ENCODE data around the gene PGLYRP1. TPM values are rescaled to one million over a fixed set of nuclear protein-coding genes. Genes with fewer than 3 reads are reported as not detected.
A peak's percentile ranks its signal among the peaks of the same experiment; 100 is the strongest.

Gene PGLYRP1
- total RNA-seq, 2 experiments from 2014 or later = not detected

DNA sequence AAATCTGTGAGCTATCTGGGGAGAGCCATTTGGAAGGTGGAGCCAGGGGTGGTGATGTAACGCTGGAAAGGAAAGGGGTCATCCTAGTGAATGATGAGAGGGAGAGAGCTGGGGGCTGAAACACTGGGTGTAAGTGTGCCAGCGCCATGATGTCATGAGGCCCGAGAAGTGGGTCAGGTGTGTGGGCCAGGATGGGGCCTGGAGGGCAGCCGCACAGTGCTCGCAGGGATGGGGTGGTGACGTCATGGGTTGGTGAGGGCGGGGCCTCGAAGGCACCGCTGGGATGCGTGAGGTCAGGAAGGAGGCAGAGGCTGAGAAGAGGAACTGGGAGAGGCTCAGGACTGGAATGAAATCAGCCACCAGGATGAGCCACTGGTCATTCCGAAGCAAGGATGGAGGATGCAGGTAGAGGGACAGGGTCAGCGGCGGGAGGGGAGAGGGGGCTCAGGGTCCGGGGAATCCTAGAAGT is 23.2 kb downstream of the PGLYRP1 start:
- DNase-seq (ENCODE audit: low spot score) = no peak
- no peaks in the 10 kb centered on the region for H3K9me2 ChIP-seq (ENCODE audit: insufficient read depth, low read length)
- H3K36me3 ChIP-seq (ENCODE audit: insufficient read depth, low read length) = peaks cover 6% of the 10 kb centered on the region; the same call in 1 of the 2 replicates
- no peaks in the 10 kb centered on the region for H3K9me3 ChIP-seq (ENCODE audit: low read length)
- peaks cover 8% of the 10 kb centered on the region; the same call in 1 of the 2 replicates for H3K79me2 ChIP-seq (ENCODE audit: insufficient read depth, low read depth, low read length)
- peak overlapping the region; percentile 79; the same call in 1 of the 2 replicates for H3K4me2 ChIP-seq (ENCODE audit: low read length)
- no peak overlapping the region for H3K4me3 ChIP-seq (ENCODE audit: low read depth, low read length, poor library complexity, severe bottlenecking)
- H2AFZ ChIP-seq (ENCODE audit: low read length) = no peak overlapping the region
- H4K20me1 ChIP-seq (ENCODE audit: insufficient read depth, low read length) = no peaks in the 10 kb centered on the region
- intact Hi-C loops (cut with micrococcal nuclease; ENCODE audit: unreplicated experiment) = loop anchor here (5.0 kb wide), 1 partner anchor 72 kb away; no protein-coding TSS in a partner anchor
- no peak overlapping the region for H3K27ac ChIP-seq (ENCODE audit: low read depth, low read length, poor library complexity, severe bottlenecking)
- ChIA-PET CTCF (ENCODE audit: unreplicated experiment) (no interaction called here), POLR2A (no interaction called here)
- TF ChIP-seq, protein P1, sequence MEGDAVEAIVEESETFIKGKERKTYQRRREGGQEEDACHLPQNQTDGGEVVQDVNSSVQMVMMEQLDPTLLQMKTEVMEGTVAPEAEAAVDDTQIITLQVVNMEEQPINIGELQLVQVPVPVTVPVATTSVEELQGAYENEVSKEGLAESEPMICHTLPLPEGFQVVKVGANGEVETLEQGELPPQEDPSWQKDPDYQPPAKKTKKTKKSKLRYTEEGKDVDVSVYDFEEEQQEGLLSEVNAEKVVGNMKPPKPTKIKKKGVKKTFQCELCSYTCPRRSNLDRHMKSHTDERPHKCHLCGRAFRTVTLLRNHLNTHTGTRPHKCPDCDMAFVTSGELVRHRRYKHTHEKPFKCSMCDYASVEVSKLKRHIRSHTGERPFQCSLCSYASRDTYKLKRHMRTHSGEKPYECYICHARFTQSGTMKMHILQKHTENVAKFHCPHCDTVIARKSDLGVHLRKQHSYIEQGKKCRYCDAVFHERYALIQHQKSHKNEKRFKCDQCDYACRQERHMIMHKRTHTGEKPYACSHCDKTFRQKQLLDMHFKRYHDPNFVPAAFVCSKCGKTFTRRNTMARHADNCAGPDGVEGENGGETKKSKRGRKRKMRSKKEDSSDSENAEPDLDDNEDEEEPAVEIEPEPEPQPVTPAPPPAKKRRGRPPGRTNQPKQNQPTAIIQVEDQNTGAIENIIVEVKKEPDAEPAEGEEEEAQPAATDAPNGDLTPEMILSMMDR (conservative IDR thresholded peaks at IDR 0.05; ENCODE audit: low read length) = no peak
- TF ChIP-seq EZH2phosphoT487 (IDR thresholded peaks at IDR 0.05; ENCODE audit: borderline replicate concordance, low read depth, low read length) = no peak
- H3K4me1 ChIP-seq (ENCODE audit: insufficient read depth, low read length, poor library complexity, severe bottlenecking) = peaks cover 19% of the 10 kb centered on the region
- no TSS peak for BruUV-seq (replicated peaks)

DNA sequence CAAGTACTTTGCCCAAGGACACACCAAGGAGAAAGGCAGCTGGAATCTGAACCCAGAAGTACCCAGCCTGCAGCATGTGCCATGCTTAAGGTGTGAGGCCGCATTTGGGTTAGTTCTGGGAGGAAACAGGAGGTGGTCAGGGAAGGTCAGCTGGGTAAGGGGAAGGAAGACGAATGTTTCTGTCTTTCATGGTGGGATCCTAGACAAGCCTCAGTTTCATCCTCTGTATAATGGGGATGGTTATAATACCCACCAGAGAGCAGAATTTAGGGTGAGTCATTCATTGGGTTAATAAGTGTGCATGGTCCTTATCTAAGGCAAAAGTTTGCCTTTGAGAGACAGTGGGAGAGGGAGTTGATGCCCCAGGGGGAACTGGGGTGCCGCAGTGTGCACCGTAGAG is 24.0 kb downstream of the PGLYRP1 start:
- peaks cover 6% of the 10 kb centered on the region; the same call in 1 of the 2 replicates for H3K36me3 ChIP-seq (ENCODE audit: insufficient read depth, low read length)
- no peaks in the 10 kb centered on the region for H3K9me3 ChIP-seq (ENCODE audit: low read length)
- no peak for DNase-seq (ENCODE audit: low spot score)
- ChIA-PET POLR2A (no interaction called here), CTCF (ENCODE audit: unreplicated experiment) (no interaction called here)
- H2AFZ ChIP-seq (ENCODE audit: low read length) = no peak overlapping the region
- H3K79me2 ChIP-seq (ENCODE audit: insufficient read depth, low read depth, low read length) = peaks cover 8% of the 10 kb centered on the region; the same call in 1 of the 2 replicates
- no peak overlapping the region for H3K4me3 ChIP-seq (ENCODE audit: low read depth, low read length, poor library complexity, severe bottlenecking)
- peaks cover 19% of the 10 kb centered on the region for H3K4me1 ChIP-seq (ENCODE audit: insufficient read depth, low read length, poor library complexity, severe bottlenecking)
- no peaks in the 10 kb centered on the region for H4K20me1 ChIP-seq (ENCODE audit: insufficient read depth, low read length)
- no peak overlapping the region for H3K4me2 ChIP-seq (ENCODE audit: low read length)
- H3K27ac ChIP-seq (ENCODE audit: low read depth, low read length, poor library complexity, severe bottlenecking) = no peak overlapping the region
- no TSS peak for BruUV-seq (replicated peaks)
- TF ChIP-seq, protein P1 (conservative IDR thresholded peaks at IDR 0.05; ENCODE audit: low read length) = no peak
- no peak for TF ChIP-seq EZH2phosphoT487 (IDR thresholded peaks at IDR 0.05; ENCODE audit: borderline replicate concordance, low read depth, low read length)
- intact Hi-C loops (cut with micrococcal nuclease; ENCODE audit: unreplicated experiment) = loop anchor here (5.0 kb wide), 1 partner anchor 72 kb away; no protein-coding TSS in a partner anchor
- H3K9me2 ChIP-seq (ENCODE audit: insufficient read depth, low read length) = no peaks in the 10 kb centered on the region

DNA sequence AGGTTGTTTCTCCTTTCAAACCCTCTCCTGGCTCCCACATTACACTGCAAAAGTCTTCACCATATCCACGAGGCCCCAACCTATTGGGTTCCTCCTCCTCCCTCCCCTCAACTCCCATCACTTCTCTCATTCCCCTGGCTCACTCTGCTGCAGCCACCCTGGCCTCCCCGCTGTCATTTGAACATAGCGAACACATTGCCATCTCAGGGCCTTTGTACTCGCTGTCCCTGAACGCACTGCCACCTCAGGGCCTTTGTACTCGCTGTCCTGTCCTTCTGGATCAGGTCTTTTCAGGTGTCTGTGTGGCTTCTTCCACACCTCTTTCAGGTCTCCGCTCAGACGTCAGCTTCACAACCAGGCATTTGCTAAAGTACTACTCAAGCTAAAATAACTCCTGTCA is 25.9 kb downstream of the PGLYRP1 start:
- POLR2A ChIA-PET = interaction anchor here (0.6 kb wide), 1 partner anchor 814 kb away, joined by 3 read pairs; no protein-coding TSS in a partner anchor
- peaks cover 19% of the 10 kb centered on the region for H3K4me1 ChIP-seq (ENCODE audit: insufficient read depth, low read length, poor library complexity, severe bottlenecking)
- TF ChIP-seq, protein P1 (conservative IDR thresholded peaks at IDR 0.05; ENCODE audit: low read length) = no peak
- no peak for TF ChIP-seq EZH2phosphoT487 (IDR thresholded peaks at IDR 0.05; ENCODE audit: borderline replicate concordance, low read depth, low read length)
- H2AFZ ChIP-seq (ENCODE audit: low read length) = no peak overlapping the region
- H3K79me2 ChIP-seq (ENCODE audit: insufficient read depth, low read depth, low read length) = peaks cover 8% of the 10 kb centered on the region; the same call in 1 of the 2 replicates
- intact Hi-C loops (cut with micrococcal nuclease; ENCODE audit: unreplicated experiment) = loop anchor here (5.0 kb wide), 1 partner anchor 70 kb away; no protein-coding TSS in a partner anchor
- H3K27ac ChIP-seq (ENCODE audit: low read depth, low read length, poor library complexity, severe bottlenecking) = no peak overlapping the region
- peak overlapping the region; percentile 82; the same call in 1 of the 2 replicates for H3K4me2 ChIP-seq (ENCODE audit: low read length)
- H3K9me2 ChIP-seq (ENCODE audit: insufficient read depth, low read length) = no peaks in the 10 kb centered on the region
- CTCF ChIA-PET (ENCODE audit: unreplicated experiment) = no interaction called here
- H3K9me3 ChIP-seq (ENCODE audit: low read length) = no peaks in the 10 kb centered on the region
- H3K4me3 ChIP-seq (ENCODE audit: low read depth, low read length, poor library complexity, severe bottlenecking) = no peak overlapping the region
- no peak for DNase-seq (ENCODE audit: low spot score)
- BruUV-seq (replicated peaks) = no TSS peak
- H3K36me3 ChIP-seq (ENCODE audit: insufficient read depth, low read length) = peaks cover 6% of the 10 kb centered on the region; the same call in 1 of the 2 replicates
- no peaks in the 10 kb centered on the region for H4K20me1 ChIP-seq (ENCODE audit: insufficient read depth, low read length)
